DLD1 (cell line): ENCODE data around the gene SYT3.

Experiments used
- in situ Hi-C: cut with HindIII; loops from 2 replicates; pipeline ENCODE4 v1.10.0; 2017; ENCODE audit warnings: low sequenced_read_pairs

The SYT3 gene, protein sequence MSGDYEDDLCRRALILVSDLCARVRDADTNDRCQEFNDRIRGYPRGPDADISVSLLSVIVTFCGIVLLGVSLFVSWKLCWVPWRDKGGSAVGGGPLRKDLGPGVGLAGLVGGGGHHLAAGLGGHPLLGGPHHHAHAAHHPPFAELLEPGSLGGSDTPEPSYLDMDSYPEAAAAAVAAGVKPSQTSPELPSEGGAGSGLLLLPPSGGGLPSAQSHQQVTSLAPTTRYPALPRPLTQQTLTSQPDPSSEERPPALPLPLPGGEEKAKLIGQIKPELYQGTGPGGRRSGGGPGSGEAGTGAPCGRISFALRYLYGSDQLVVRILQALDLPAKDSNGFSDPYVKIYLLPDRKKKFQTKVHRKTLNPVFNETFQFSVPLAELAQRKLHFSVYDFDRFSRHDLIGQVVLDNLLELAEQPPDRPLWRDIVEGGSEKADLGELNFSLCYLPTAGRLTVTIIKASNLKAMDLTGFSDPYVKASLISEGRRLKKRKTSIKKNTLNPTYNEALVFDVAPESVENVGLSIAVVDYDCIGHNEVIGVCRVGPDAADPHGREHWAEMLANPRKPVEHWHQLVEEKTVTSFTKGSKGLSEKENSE

DNA sequence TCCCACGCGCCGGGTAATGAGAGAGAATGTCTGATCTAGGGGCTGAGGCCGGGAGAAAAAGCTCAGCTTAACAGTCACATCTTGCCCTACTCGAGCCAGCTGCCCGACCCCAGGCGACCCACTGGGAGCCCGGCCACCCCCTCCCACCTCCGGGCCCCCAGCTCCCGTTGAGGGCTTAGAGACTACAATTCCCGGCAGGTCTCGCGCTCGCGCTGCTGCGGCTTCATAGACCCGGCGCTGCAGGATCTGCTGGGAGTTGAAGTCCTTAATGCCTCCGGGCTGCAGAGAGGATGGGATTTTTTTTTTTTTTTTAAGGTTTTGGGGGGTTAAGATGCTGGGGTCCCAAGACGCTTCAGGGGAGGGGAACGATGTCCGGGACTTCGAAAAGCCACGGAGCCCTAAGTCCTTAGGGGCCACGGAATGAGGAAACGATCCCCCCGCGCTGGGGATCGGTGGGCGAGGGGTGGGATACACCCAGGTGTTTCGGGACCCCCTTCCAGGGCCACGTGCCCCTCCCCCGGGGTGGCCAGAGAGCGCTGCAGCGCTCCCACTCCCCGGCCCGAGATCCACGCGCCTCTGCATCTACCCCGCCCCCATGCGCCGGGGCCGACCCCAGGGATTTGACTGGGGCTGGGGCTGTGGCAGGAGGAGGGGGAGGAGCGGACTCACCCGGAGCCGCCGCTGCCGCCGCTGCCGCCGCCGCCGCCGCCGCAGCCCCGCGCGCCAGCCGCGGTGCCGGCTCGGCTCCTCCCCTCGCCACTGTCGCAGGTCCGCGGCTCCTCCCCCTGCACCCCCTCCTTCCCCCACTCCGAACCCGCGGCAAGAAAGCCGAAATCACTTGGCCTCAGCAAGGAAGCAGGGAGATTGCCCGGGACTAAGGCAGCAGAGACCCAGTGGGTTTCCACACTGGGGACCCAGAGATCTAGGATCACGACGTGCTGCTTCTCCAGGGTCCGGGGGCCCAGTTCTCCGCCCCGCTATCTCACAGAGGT is at the start of gene SYT3:
Gene SYT3, minus strand, starts transcription at position 761 of the 992 bp plus-strand sequence. CDS start 2,470 bp downstream, outside the sequence.
- in situ Hi-C loops = no loop called here

DNA sequence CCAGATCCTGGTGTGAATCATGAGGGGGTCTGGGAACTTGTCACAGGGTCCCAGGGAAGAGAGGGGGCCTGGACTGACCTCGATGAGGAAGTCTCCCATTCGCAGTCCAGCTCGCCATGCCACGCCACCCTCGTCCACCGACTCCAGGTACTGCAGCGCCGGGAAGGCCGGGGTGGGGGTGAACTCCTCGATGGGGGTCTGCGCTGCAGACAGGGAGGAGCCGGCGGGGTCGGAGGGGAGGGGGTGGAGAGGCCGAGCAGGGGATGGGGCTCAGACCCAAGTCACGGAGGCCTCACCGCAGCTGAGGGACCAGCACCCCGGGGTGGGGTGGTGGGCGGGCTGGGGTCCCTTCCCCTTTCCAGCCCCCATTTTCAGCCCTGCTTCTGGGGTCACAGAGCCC is 49.1 kb upstream of the SYT3 start:
- in situ Hi-C loops = no loop called here

DNA sequence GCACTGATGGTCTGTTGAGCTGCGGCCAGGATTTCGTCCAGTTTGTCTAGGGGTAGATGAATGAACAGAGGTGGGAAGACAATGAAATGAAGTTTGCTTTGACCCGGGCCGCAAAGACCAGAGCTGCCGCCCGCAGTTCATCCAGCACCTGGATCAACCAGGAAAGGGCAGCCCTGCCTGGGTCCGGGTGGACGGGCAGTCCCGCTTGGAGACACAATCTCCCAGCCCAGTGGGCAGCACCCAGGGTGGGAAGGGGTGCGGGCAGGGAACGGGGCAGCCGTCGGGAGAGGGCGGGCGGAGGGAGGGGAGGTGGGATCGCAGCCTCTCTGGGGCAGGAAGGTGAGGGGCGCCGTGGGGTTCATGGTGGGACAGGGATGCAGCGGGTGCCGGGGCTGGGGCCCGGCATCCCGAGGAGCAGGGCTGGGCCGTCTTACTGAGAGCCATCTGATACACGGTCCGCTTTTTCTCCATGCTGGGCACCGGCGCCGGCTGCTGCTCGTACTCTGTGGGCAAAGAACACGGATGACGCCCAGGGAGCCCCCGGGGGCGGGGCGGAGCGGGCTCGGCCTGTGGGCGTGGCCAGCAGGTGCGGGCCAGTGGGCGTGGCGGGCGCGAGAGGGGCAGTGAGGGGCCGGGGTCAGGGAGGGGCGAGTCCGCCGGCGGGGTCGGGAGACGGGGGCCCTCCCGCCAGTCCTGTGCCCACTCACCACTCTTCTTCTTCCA is 46.8 kb upstream of the SYT3 start:
- in situ Hi-C loops = no loop called here

DNA sequence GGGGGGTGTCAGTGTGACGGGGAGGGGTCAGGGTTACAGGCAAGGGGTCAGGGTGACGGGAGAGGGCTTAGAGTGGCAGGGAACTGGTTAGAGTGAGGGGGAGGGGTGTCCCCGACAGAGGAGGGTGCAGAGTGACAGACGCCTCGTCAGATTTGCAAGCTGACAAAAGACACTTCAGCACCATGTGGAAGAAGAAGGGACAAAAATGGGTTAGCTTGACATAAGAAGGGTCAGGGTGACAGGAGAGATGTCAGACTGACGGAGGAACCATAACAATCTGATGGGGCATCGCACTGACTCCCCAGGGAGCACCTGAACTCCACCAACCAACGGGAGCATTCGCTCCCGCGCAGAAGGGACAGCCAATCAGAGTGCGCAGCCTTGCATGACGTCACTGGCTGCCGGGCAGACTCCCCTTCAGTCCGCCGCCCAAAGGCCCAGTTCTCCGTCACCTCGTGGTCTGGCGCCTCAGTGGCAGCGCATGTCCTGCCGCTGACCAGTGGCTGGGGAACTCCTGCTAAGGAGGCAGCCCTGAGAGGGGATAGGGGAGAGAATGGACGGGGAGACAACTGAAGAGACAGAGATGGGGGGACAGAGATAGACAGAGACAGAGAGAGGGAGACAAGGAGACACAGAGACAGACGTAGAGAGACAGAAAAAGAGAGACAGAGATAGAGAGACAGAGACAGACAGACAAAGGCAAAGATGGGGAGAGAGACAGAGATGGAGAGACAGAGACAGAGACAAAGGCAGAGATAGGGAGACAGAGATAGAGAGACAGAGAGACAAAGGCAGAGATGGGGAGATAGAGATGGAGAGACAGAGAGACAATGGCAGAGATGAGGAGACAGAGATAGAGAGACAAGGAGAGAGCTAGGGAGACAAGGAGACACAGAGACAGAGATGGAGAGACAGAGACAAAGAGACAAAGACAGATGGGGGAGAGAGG is 39.8 kb upstream of the SYT3 start:
- in situ Hi-C loops = no loop called here

DNA sequence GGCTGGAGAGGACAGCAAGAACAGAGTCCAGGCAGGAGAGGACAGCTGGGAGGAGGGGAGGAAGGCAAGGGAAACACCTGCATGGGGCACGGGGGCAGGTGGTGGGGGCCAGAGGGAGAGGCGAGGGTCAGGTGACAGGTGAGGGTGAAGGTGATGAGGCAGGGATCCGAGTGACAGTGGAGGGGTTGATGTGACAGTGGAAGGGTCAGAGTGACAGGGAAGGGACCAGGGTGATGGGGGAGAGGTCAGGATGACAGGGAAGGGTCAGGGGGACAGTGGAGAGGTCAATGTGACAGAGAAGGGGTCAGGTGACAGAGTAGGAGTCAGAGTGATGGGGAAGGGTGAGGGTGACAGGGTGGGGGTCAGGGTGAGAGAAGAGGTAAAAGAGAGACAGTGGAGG is 38.6 kb upstream of the SYT3 start:
- in situ Hi-C loops = no loop called here

DNA sequence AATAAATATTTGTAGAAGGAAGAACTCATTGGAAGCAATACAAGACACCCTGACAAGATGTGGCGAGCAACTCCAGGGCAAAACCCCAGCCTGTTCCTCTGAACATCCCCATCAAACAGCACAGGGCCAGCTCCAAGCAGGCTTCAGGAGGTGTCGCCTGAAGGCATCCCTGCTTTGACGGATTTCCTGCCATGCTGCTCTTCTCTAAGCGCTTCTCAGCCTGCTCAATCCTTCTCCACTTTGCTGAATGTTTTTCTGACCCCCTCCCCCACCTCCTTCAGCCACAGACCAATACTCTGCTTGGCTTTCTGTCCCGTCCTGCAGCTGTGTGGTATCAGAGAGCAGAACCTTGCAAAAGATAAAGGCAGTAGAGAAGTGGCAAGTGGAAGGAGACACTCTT is 38.0 kb upstream of the SYT3 start:
- in situ Hi-C loops = no loop called here

DNA sequence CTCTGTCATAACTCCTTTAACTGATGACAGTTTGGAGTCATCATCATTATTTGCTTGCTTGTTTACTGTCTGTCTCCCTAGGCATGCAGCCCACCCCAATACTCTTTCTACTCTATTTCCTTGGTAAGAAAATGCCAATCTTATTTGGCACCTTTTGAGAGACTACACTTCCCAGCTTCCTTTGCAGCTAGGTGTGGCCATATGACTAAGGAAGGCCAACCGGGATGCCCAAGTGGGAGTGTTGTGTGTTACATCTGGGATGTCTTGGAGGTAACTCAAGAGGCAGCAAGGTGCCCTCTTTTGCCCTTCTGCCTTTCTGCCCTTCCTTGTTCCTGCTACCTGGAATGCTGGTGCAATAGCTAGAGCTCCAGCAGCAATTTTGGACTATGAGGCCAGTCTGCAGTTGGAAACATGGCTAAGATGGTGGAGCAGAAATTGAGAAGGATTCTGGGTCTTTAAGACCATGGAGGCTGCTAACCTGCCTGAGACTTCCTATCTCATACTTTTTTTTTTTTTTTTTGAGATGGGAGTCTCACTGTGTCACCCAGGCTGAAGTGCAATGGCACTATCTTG is 37.0 kb upstream of the SYT3 start:
- in situ Hi-C loops = no loop called here

DNA sequence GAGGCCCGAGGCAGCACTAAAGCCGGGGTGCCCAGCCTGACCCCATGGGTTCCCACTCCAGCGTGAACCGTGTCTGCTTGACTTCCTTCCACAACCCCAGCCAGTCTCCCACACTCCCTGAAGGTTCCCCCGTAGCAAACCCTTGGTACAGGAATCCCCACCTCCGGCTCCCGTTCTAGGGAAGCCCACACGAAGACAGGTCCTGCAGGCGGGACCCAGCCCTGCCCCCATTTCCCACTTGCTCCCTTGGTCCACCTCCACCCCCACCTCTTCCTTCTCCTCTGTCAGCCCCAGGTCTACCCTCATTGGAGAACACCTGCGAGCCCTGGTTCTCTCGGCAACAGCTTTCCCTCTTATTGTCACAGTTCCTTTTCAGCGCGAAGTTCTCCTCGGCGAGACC is 33.4 kb upstream of the SYT3 start:
- in situ Hi-C loops = no loop called here

DNA sequence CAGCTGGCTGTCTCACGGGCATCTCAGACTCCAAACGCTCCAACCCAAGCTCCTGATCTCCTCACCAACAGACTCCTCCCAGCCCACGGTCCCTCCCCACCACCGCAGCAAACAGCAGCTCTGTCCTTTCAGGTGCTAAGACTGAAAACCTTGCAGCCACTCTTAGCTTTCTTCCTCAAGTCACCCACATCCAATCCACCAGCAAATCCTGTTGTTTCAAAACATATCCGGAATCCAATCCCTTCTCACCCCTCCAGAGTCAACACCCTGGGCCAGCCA is 30.4 kb upstream of the SYT3 start:
- in situ Hi-C loops = no loop called here

DNA sequence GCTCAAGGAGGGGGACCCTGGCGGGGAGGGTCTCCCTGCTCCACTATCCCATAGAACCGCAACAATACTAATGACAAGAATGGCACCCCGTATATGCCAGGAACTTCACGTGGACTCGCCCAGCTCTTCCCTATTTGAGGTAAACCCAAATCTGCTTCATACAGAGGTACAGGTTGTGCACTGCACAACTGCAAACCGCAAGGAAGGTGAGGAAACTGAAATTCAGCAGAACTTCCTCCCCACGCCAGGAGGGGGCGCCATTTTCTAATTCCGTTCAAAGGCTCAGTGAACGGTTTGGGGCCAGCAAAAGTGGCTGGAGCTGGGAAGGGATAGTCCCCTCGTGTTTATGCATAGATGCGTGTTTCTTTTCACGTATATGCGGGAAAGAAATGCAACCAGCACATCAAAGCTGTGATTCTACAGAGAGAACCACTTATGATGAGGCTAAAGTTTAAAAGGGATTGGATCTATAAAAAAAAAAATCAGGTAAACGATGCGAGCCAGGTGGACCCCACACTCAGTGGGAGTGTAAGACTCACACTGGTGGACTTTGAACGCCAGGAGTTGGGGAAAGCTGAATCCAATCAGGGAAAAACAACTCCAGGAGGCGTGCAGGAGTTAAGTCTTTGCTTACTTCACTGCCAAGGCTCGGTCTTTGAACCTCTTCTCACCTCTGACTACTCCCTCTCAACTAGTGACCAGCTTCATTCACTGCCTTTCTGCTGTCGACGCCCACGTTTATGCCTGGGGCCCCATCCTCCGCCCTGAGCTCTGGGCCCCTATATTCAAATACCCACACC is 29.8 kb upstream of the SYT3 start:
- in situ Hi-C loops = no loop called here

DNA sequence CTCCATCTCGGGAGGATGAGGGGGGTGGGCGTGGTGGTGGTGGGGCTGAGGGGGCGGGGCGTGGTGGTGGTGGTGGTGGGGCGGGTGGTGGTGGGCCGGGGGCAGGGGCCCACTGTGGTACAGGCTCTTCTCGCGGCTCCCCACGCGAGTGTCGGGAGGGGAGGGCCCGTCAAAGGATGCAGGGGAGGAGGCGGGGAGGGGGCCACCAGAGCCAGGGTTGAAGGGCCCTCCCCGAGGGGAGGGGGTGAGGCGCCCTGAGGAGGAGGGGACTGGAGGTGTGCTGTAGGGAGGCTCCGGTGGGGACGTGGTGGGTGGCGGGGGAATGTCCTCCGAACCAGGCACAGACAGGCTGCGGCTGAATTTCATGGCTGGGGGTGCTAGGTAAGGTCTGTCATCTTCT is 29.2 kb upstream of the SYT3 start:
- in situ Hi-C loops = no loop called here

DNA sequence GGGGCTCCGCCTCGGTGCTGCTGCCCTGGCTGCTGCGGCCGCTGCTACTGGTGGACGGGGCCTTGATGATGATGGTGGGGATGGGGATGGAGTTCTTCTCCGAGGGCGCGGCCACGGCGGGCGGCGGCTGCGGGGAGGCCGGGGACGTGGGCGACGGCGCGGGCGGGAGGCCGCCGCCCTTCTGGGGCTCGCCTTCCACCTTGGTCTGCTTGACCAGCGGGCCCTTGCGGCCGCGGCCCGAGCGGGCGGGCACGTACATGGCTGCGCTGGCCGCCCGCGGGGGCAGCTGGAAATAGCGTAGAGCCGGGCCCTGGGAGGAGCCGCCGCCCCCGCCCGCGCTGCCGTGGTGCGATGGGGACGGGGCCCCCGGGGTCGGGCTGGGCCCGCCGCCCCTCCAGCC is 28.7 kb upstream of the SYT3 start:
- in situ Hi-C loops = no loop called here

DNA sequence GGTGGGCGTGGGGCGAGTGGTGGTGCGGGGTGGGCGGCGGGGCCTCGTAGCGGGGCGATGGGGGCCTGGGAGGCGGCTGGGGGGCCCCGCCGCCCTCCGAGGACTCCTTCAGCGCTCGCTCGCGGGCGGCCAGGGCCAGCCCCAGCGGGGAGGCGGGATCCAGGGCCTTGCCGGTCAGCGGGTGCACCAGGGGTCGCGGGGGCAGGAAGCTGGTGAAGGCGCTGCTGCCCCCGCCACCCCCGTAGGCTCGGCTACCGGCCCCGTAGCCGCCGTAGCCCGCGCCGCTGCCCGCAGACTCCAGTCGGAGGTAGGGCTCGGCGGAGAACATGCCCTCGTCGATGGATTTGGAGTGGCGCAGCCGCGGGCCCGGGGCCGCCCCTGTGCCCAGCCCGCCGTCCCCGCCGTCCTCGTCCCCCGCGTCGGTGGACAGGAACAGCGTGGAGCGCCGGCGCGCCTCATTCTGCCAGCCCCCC is 28.1 kb upstream of the SYT3 start:
- in situ Hi-C loops = no loop called here

DNA sequence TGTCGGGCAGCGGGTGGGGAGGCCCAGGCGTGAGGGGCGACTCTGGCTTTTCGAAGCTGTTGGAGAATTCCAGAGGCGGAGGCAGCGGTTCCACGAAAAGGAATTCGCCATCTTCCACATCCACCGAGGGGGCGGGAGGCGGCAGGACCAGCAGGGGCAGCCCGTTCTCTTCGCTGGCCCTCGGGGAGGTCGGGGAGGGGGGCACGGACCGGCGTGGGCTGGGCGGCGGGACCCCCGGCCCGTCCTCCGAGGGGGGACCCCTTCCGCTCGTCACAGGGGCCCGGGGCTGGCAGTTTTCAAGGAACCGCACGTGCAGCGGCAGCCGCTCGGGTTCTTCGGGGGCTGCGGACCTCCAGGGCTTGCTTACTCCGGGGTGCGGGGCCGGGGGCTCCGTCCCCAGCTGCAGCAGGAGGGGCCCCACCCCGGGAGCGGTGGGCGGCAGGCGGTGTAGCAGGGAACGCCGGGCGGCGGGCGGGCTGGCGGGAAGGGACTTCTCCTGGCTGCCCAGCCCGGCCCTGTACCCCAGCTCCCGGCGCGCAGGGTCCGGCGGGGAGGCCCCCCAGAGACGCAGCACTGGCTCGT is 27.6 kb upstream of the SYT3 start:
- in situ Hi-C loops = no loop called here

DNA sequence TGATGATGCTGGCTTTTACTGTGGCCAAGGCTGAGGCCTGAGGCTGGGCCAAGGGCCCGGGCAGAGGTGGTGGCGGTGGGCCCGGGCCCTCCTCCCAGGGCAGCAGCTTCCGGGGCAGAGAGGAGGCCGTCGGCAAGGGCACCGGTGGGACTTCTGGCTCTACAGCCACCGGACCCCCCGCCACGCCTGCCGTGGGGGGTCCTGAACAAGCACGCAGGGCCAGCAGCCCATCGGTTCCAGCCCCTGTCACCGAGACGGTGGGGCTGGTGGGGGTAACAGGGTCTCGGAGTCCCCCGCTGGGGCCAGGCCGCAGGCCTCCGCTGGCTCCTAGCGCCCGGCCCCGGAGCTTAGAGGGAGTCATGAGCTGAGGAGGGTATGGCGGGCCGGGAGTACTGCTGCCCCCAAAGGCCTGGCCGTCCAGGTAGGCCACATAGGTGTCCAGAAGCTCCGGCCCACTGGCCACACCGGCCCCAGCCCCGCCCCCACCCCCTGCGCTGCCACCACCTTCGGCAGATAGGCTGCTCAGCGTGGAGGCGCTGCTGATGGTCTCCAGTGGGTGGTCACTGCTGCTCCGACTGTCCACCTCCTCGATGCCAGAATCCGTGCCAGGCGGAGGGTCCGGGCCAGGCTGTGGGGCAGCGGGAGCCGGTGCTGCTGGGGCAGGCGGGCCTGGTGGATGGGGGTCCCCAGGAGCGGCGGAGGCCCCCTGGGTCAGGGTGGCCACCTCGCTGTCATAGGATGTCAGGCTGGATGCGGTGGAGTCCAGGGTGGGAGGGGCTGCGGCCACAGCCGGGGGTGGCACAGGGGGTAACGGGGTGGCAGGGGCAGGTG is 26.9 kb upstream of the SYT3 start:
- in situ Hi-C loops = no loop called here

DNA sequence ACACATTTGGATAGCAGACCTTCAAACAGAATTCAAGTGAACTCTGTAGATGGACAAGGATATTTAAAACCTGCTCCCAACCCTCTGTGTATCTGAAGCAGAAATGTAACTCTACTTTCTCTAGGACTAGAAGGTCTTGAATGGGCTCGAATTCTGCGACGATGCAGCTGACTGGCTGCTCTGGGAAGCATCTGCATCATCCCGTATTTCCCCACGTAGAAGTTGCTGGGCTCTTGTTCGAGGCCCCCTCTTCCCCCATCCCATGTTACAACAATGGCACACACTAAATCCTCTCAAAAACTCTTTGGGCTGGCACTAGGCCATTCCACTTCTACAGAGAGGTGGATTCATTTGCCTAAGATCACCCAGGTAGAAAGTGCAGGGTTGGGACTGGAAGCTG is 24.5 kb upstream of the SYT3 start:
- in situ Hi-C loops = no loop called here

DNA sequence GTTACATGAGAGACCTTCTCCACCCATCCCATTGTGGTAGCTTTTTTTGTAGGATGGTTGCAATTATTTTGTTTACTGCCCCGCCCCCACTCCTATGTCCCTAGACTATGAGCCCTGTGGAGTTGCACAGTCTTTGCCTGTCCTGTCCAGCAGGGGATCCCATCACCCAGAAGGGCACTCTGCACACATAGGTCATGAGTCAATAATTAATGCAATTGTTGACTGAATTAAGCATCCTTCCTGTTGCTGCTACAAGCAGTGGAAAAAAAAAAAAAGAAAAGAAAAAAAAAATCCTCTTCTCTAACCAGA is 23.8 kb upstream of the SYT3 start:
- in situ Hi-C loops = no loop called here
